OCI-LY1 (cell line): ENCODE results near the gene CENPT.

ENCODE experiments used
- H2AFZ ChIP-seq: fragments of 200-600 bp; sonication (generic), shearing (Covaris generic); 2 replicates; pipeline ENCODE4 v1.6.0; 2014; ENCODE audit warnings: antibody characterized with exemption, mild to moderate bottlenecking, low read length
- H3F3A ChIP-seq: fragments of 200-600 bp; sonication (generic), shearing (Covaris generic); 2 replicates; pipeline ENCODE4 v1.6.0; 2014; ENCODE audit warnings: mild to moderate bottlenecking, antibody characterized with exemption, low read length, moderate library complexity; ENCODE audit not compliant: insufficient read depth
- H3K27ac ChIP-seq: fragments of 200-600 bp; sonication (generic); 2 replicates; pipeline ENCODE4 v1.5.1; 2014; ENCODE audit warnings: low read length, mixed run types, mild to moderate bottlenecking, low read depth; ENCODE audit not compliant: poor library complexity, severe bottlenecking
- H3K27me3 ChIP-seq: fragments of 200-600 bp; sonication (generic); 2 replicates; pipeline ENCODE4 v1.6.0; 2014; ENCODE audit warnings: antibody characterized with exemption, mild to moderate bottlenecking, low read length, moderate library complexity; ENCODE audit not compliant: insufficient read depth
- H3K36me3 ChIP-seq: fragments of 200-600 bp; sonication (generic); 2 replicates; pipeline ENCODE4 v1.6.1; 2014; ENCODE audit warnings: mild to moderate bottlenecking, antibody characterized with exemption, low read length, moderate library complexity, mixed read lengths; ENCODE audit not compliant: insufficient read depth
- H3K4me1 ChIP-seq: fragments of 200-600 bp; sonication (generic); 2 replicates; pipeline ENCODE4 v1.5.1; 2014; ENCODE audit warnings: mild to moderate bottlenecking, low read length, moderate library complexity; ENCODE audit not compliant: insufficient read depth, severe bottlenecking
- H3K4me2 ChIP-seq: fragments of 200-600 bp; sonication (generic), shearing (Covaris generic); 2 replicates; pipeline ENCODE4 v1.6.1; 2014; ENCODE audit warnings: low read length
- H3K4me3 ChIP-seq: fragments of 200-600 bp; sonication (generic); 2 replicates; pipeline ENCODE4 v1.5.1; 2014; ENCODE audit warnings: low read length, low read depth, mild to moderate bottlenecking, mixed read lengths; ENCODE audit not compliant: poor library complexity, severe bottlenecking
- H3K79me2 ChIP-seq: fragments of 200-600 bp; shearing (Covaris generic); 2 replicates; pipeline ENCODE4 v1.6.1; 2016; ENCODE audit warnings: mixed run types, low read length, mixed read lengths; ENCODE audit not compliant: insufficient read depth
- H3K9ac ChIP-seq: fragments of 200-600 bp; sonication (generic), shearing (Covaris generic); 2 replicates; pipeline ENCODE4 v1.6.1; 2014; ENCODE audit warnings: mild to moderate bottlenecking, low read length, mixed read lengths
- H3K9me2 ChIP-seq: fragments of 200-600 bp; sonication (generic), shearing (Covaris generic); 2 replicates; pipeline ENCODE4 v1.6.1; 2014; ENCODE audit warnings: low read depth, mild to moderate bottlenecking, low read length, mixed read lengths
- H3K9me3 ChIP-seq: fragments of 200-600 bp; shearing (Covaris generic); 2 replicates; pipeline ENCODE4 v1.6.1; 2014; ENCODE audit warnings: low read length, mixed read lengths
- H4K20me1 ChIP-seq: fragments of 200-600 bp; sonication (generic), shearing (Covaris generic); 2 replicates; pipeline ENCODE4 v1.6.0; 2016; ENCODE audit warnings: mild to moderate bottlenecking, low read length; ENCODE audit not compliant: insufficient read depth
- CTCF ChIP-seq: fragments of 200-600 bp; sonication (generic), shearing (Covaris generic); IDR thresholded peaks from 2 replicates; pipeline ENCODE4 v1.5.1; 2017; ENCODE audit warnings: mild to moderate bottlenecking, antibody characterized with exemption, low read length, moderate library complexity, mixed read lengths
- EZH2 ChIP-seq: fragments of 200-600 bp; sonication (generic), shearing (Covaris generic); IDR thresholded peaks from 2 replicates; pipeline ENCODE4 v1.8.0; 2017; ENCODE audit warnings: borderline replicate concordance, mixed run types, mild to moderate bottlenecking, antibody characterized with exemption, low read length, moderate library complexity, mixed read lengths

CENPT gene

DNA sequence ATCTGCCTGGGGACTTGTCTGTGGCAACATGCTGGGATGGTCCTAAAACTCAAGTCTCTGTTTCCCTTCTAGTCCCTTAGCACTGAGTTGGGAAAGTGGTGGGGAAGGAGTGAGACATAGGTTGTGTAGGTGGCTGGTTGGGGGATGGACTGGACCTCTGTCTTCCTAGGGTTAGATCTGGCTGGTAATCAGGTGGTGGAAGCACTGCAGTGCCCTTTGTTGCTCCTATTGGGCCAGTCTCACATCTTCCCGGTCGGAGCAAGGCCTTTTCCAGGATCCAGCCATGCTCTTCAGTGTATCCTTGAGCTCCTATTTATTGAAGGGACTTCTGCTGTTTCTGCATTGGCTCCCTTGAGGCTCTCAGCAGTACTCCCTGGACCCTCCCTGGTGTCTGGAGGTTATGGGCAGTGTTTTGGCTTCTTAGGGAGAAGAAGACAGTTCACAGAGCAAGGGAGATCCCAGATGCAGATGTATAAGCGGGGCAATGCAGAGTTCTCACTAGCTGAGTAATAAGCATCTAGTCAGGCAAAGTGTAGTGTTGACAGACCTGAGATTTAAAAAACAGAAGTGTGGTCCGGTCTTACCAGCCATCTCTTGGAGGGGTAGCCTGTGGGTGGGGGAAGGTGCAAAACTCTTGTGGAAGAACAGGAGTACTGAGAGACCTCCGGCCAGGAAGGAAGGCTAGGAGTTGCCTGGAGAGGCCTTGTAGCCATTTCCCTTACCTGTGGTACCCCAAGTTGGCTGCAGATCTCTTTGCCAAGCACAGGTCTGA, 2.0 kb downstream of the CENPT start:
- peak overlapping the region; percentile 85 for H3K9ac ChIP-seq
- no peak overlapping the region for H2AFZ ChIP-seq
- peaks cover 49% of the 10 kb centered on the region for H3K4me1 ChIP-seq
- H3K9me3 ChIP-seq = no peaks in the 10 kb centered on the region
- H3K4me2 ChIP-seq = peak overlapping the region; percentile 92
- peak overlapping the region; percentile 87 for H3K27ac ChIP-seq
- H4K20me1 ChIP-seq = no peaks in the 10 kb centered on the region
- no peaks in the 10 kb centered on the region for H3K9me2 ChIP-seq
- peaks cover 6% of the 10 kb centered on the region for H3K36me3 ChIP-seq
- no peaks in the 10 kb centered on the region for H3K27me3 ChIP-seq
- no peaks in the 10 kb centered on the region for H3F3A ChIP-seq
- H3K79me2 ChIP-seq = peaks cover 26% of the 10 kb centered on the region
- TF ChIP-seq EZH2 = no peak
- no peak for TF ChIP-seq CTCF
- peak overlapping the region; percentile 95 for H3K4me3 ChIP-seq

DNA sequence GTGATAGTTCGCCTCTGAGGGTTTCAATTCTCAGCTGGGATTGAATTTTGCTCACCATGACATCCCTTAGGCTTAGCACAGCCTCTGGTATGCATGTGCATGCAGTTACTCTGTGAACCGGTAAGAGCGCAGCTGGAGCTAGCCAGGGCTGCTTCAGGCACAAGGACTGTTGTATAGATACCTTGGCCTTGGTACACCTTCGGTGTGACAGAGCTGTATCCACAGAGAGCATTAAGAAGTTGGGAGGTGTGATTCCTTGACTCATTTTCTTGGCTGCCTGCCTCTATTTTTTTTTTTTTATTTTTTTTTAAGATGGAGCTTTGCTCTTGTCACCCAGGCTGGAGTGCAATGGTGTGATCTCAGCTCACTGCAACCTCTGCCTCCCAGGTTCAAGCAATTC, 3.0 kb downstream of the CENPT start:
- H3K9me3 ChIP-seq = no peaks in the 10 kb centered on the region
- peak overlapping the region; percentile 87 for H3K27ac ChIP-seq
- peak overlapping the region; percentile 90; the same call in 1 of the 2 replicates for H3K9ac ChIP-seq
- H3K4me2 ChIP-seq = peak overlapping the region; percentile 92
- TF ChIP-seq CTCF (peak; percentile 33; the same call in 1 of the 2 replicates), EZH2 (no peak)
- no peaks in the 10 kb centered on the region for H3K9me2 ChIP-seq
- peaks cover 6% of the 10 kb centered on the region for H3K36me3 ChIP-seq
- H3F3A ChIP-seq = no peaks in the 10 kb centered on the region
- H3K4me1 ChIP-seq = peaks cover 49% of the 10 kb centered on the region
- peaks cover 21% of the 10 kb centered on the region for H3K79me2 ChIP-seq
- H3K4me3 ChIP-seq = peak overlapping the region; percentile 95
- H4K20me1 ChIP-seq = no peaks in the 10 kb centered on the region
- H3K27me3 ChIP-seq = no peaks in the 10 kb centered on the region
- no peak overlapping the region for H2AFZ ChIP-seq

DNA sequence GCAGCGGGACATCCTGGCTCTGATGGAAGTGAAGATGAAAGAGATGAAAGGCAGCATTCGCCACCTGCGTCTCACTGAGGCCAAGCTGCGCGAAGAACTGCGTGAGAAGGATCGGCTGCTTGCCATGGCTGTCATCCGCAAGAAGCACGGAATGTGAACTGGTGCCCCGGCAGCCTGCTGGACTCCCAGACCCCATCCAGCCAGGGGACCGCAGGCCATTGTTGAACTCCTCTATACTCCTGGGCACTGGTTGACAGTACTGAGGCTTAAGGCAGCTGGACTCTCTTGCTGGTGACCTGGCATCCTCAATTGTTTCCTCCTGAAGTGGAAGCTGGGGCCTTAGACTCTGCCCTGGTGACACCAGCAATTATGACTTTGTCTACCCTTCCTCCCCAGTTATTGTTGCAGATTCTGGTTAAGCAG, 4.1 kb downstream of the CENPT start:
- H3K27me3 ChIP-seq = no peaks in the 10 kb centered on the region
- TF ChIP-seq CTCF (no peak), EZH2 (no peak)
- no peaks in the 10 kb centered on the region; the same call in 1 of the 2 replicates for H3K36me3 ChIP-seq
- H4K20me1 ChIP-seq = no peaks in the 10 kb centered on the region
- H3K4me1 ChIP-seq = peaks cover 49% of the 10 kb centered on the region
- H3K79me2 ChIP-seq = peaks cover 13% of the 10 kb centered on the region
- H3K4me2 ChIP-seq = peak overlapping the region; percentile 92
- no peaks in the 10 kb centered on the region for H3K9me3 ChIP-seq
- H3K9ac ChIP-seq = peak overlapping the region; percentile 90
- no peaks in the 10 kb centered on the region for H3F3A ChIP-seq
- no peaks in the 10 kb centered on the region for H3K9me2 ChIP-seq
- H3K4me3 ChIP-seq = peak overlapping the region; percentile 95
- no peak overlapping the region for H2AFZ ChIP-seq
- H3K27ac ChIP-seq = peak overlapping the region; percentile 87
